OCI-LY1 (cell line): ENCODE results near the gene TASP1.

Experiments
- H2AFZ ChIP-seq: fragments of 200-600 bp; sonication (generic), shearing (Covaris generic); 2 replicates; pipeline ENCODE4 v1.6.0; 2014; ENCODE audit warnings: antibody characterized with exemption, mild to moderate bottlenecking, low read length
- H3F3A ChIP-seq: fragments of 200-600 bp; sonication (generic), shearing (Covaris generic); 2 replicates; pipeline ENCODE4 v1.6.0; 2014; ENCODE audit warnings: mild to moderate bottlenecking, antibody characterized with exemption, low read length, moderate library complexity; ENCODE audit not compliant: insufficient read depth
- H3K27ac ChIP-seq: fragments of 200-600 bp; sonication (generic); 2 replicates; pipeline ENCODE4 v1.5.1; 2014; ENCODE audit warnings: low read length, mixed run types, mild to moderate bottlenecking, low read depth; ENCODE audit not compliant: poor library complexity, severe bottlenecking
- H3K27me3 ChIP-seq: fragments of 200-600 bp; sonication (generic); 2 replicates; pipeline ENCODE4 v1.6.0; 2014; ENCODE audit warnings: antibody characterized with exemption, mild to moderate bottlenecking, low read length, moderate library complexity; ENCODE audit not compliant: insufficient read depth
- H3K36me3 ChIP-seq: fragments of 200-600 bp; sonication (generic); 2 replicates; pipeline ENCODE4 v1.6.1; 2014; ENCODE audit warnings: mild to moderate bottlenecking, antibody characterized with exemption, low read length, moderate library complexity, mixed read lengths; ENCODE audit not compliant: insufficient read depth
- H3K4me1 ChIP-seq: fragments of 200-600 bp; sonication (generic); 2 replicates; pipeline ENCODE4 v1.5.1; 2014; ENCODE audit warnings: mild to moderate bottlenecking, low read length, moderate library complexity; ENCODE audit not compliant: insufficient read depth, severe bottlenecking
- H3K4me2 ChIP-seq: fragments of 200-600 bp; sonication (generic), shearing (Covaris generic); 2 replicates; pipeline ENCODE4 v1.6.1; 2014; ENCODE audit warnings: low read length
- H3K4me3 ChIP-seq: fragments of 200-600 bp; sonication (generic); 2 replicates; pipeline ENCODE4 v1.5.1; 2014; ENCODE audit warnings: low read length, low read depth, mild to moderate bottlenecking, mixed read lengths; ENCODE audit not compliant: poor library complexity, severe bottlenecking
- H3K79me2 ChIP-seq: fragments of 200-600 bp; shearing (Covaris generic); 2 replicates; pipeline ENCODE4 v1.6.1; 2016; ENCODE audit warnings: mixed run types, low read length, mixed read lengths; ENCODE audit not compliant: insufficient read depth
- H3K9ac ChIP-seq: fragments of 200-600 bp; sonication (generic), shearing (Covaris generic); 2 replicates; pipeline ENCODE4 v1.6.1; 2014; ENCODE audit warnings: mild to moderate bottlenecking, low read length, mixed read lengths
- H3K9me2 ChIP-seq: fragments of 200-600 bp; sonication (generic), shearing (Covaris generic); 2 replicates; pipeline ENCODE4 v1.6.1; 2014; ENCODE audit warnings: low read depth, mild to moderate bottlenecking, low read length, mixed read lengths
- H3K9me3 ChIP-seq: fragments of 200-600 bp; shearing (Covaris generic); 2 replicates; pipeline ENCODE4 v1.6.1; 2014; ENCODE audit warnings: low read length, mixed read lengths
- H4K20me1 ChIP-seq: fragments of 200-600 bp; sonication (generic), shearing (Covaris generic); 2 replicates; pipeline ENCODE4 v1.6.0; 2016; ENCODE audit warnings: mild to moderate bottlenecking, low read length; ENCODE audit not compliant: insufficient read depth
- EZH2 ChIP-seq: fragments of 200-600 bp; sonication (generic), shearing (Covaris generic); IDR thresholded peaks from 2 replicates; pipeline ENCODE4 v1.8.0; 2017; ENCODE audit warnings: borderline replicate concordance, mixed run types, mild to moderate bottlenecking, antibody characterized with exemption, low read length, moderate library complexity, mixed read lengths
- TF ChIP-seq, protein P1 (sequence below): fragments of 200-600 bp; sonication (generic), shearing (Covaris generic); IDR thresholded peaks from 2 replicates; pipeline ENCODE4 v1.5.1; 2017; ENCODE audit warnings: mild to moderate bottlenecking, antibody characterized with exemption, low read length, moderate library complexity, mixed read lengths

The TASP1 gene

DNA sequence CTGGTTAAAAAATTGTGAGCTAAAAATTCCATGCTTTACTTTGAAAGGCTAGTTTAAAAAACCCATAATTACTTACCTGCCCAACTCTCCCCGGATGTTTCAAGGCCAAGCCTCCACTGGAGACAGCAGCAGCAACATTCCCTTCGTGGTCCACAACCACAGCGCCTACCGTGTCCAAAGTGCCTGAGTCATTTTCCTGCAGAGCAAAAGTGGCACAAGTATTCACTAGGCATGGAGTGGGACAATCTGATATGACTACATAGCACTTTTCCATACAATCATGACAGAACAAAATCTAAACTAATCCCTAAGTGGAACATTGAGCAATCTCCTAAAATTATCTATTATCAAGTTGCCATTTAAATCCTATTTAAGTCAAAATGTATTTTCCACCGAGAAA is 104.8 kb downstream of the TASP1 start:
- TF ChIP-seq, protein P1, sequence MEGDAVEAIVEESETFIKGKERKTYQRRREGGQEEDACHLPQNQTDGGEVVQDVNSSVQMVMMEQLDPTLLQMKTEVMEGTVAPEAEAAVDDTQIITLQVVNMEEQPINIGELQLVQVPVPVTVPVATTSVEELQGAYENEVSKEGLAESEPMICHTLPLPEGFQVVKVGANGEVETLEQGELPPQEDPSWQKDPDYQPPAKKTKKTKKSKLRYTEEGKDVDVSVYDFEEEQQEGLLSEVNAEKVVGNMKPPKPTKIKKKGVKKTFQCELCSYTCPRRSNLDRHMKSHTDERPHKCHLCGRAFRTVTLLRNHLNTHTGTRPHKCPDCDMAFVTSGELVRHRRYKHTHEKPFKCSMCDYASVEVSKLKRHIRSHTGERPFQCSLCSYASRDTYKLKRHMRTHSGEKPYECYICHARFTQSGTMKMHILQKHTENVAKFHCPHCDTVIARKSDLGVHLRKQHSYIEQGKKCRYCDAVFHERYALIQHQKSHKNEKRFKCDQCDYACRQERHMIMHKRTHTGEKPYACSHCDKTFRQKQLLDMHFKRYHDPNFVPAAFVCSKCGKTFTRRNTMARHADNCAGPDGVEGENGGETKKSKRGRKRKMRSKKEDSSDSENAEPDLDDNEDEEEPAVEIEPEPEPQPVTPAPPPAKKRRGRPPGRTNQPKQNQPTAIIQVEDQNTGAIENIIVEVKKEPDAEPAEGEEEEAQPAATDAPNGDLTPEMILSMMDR, result no peak
- TF ChIP-seq EZH2, result no peak
- Histone ChIP-seq H3K4me1 (no peaks in the 10 kb centered on the region), H3F3A (no peaks in the 10 kb centered on the region), H3K4me3 (no peak overlapping the region), H2AFZ (no peak overlapping the region), H3K79me2 (no peaks in the 10 kb centered on the region), H3K27me3 (no peaks in the 10 kb centered on the region), H3K4me2 (no peak overlapping the region), H3K9me2 (no peaks in the 10 kb centered on the region), H4K20me1 (no peaks in the 10 kb centered on the region), H3K36me3 (no peaks in the 10 kb centered on the region), H3K9ac (no peak overlapping the region), H3K9me3 (no peaks in the 10 kb centered on the region), H3K27ac (no peak overlapping the region)

DNA sequence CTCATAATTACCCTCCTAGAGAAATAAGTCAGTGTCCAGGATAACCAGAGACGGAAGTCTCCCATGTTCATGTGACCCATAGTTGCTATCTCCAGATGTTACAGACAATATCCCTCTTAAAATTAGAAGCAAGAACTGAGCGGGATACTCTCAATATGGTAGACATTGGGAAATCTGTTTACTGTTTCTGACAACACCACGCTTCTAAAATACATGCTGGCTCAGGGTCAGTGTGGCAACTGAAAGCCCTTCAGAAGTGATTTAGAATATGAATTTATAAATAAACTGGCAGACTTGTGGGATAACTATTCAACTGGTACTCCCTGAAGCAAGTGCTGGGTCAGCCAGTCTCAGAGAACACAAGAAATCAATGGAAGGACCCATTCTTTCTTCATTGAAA is 108.6 kb downstream of the TASP1 start:
- H3K9ac ChIP-seq, result no peak overlapping the region
- H3K9me3 ChIP-seq, result no peaks in the 10 kb centered on the region
- no peaks in the 10 kb centered on the region; the same call in 1 of the 2 replicates for H3K36me3 ChIP-seq
- H3K27ac ChIP-seq, result no peak overlapping the region
- TF ChIP-seq, protein P1, result no peak
- H4K20me1 ChIP-seq, result no peaks in the 10 kb centered on the region
- H3K9me2 ChIP-seq, result no peaks in the 10 kb centered on the region
- no peaks in the 10 kb centered on the region for H3K27me3 ChIP-seq
- no peaks in the 10 kb centered on the region for H3F3A ChIP-seq
- no peaks in the 10 kb centered on the region for H3K4me1 ChIP-seq
- no peak overlapping the region for H2AFZ ChIP-seq
- H3K79me2 ChIP-seq, result no peaks in the 10 kb centered on the region
- no peak overlapping the region for H3K4me3 ChIP-seq
- H3K4me2 ChIP-seq, result no peak overlapping the region

DNA sequence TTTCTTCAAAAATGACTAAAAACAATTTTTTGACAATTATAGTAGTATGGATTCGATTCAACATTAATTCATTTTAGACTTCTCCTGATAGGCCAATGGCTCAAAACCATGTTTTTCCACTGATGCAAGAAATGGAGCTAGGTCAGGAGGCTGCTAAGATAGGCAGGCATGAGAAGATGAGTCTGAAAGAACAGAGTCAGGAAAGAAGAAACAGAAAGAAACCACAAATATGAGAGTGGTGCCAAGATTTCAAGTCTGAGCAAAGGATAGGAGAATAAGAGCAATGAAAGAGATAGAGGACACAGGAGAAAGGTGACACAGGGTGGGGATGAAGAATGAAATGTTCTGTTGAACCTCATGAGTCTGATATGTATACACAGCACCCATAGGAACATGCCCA is 112.2 kb downstream of the TASP1 start:
- H3F3A ChIP-seq, result no peaks in the 10 kb centered on the region
- H3K27me3 ChIP-seq, result no peaks in the 10 kb centered on the region
- no peak overlapping the region for H3K4me3 ChIP-seq
- H3K9me2 ChIP-seq, result no peaks in the 10 kb centered on the region
- no peak overlapping the region for H3K9ac ChIP-seq
- H3K79me2 ChIP-seq, result no peaks in the 10 kb centered on the region
- no peak overlapping the region for H3K4me2 ChIP-seq
- H3K4me1 ChIP-seq, result no peaks in the 10 kb centered on the region
- TF ChIP-seq, protein P1, result no peak
- no peak for TF ChIP-seq EZH2
- no peaks in the 10 kb centered on the region for H4K20me1 ChIP-seq
- no peak overlapping the region for H3K27ac ChIP-seq
- no peaks in the 10 kb centered on the region for H3K9me3 ChIP-seq
- no peaks in the 10 kb centered on the region; the same call in 1 of the 2 replicates for H3K36me3 ChIP-seq
- no peak overlapping the region for H2AFZ ChIP-seq
